Thymus (tissue), 11 donors: Measurements from ENCODE around the gene ZNF273. TPM values are rescaled to one million over a fixed set of nuclear protein-coding genes. Genes with fewer than 3 reads are reported as not detected.

Source experiments
- DNase-seq, 9 donors: peaks; one replicate each; pipeline ENCODE4 v3.0.0-alpha.2; 2013; ENCODE audit warnings: low spot score in 9 of 9, low read depth in 6 of 9, missing footprints in 1 of 9
- H3K27ac ChIP-seq, 2 donors: one replicate each; pipeline ENCODE4 v1.5.1; 2013; ENCODE audit warnings: control low read depth in 1 of 2, low read depth in 1 of 2, low read length in 1 of 2, mild to moderate bottlenecking in 1 of 2, moderate library complexity in 1 of 2
- H3K27me3 ChIP-seq, 2 donors: one replicate each; pipeline ENCODE4 v1.5.1; 2013; ENCODE audit warnings: low read length in 1 of 2; ENCODE audit not compliant: control insufficient read depth in 2 of 2, insufficient read depth in 1 of 2
- H3K36me3 ChIP-seq, 2 donors: one replicate each; pipeline ENCODE4 v1.5.1; 2013; ENCODE audit warnings: low read length in 1 of 2, mild to moderate bottlenecking in 1 of 2, moderate library complexity in 1 of 2; ENCODE audit not compliant: control insufficient read depth in 2 of 2, insufficient read depth in 2 of 2
- H3K4me1 ChIP-seq, 2 donors: one replicate each; pipeline ENCODE4 v1.5.1; 2013; ENCODE audit warnings: low read length in 2 of 2; ENCODE audit not compliant: control insufficient read depth in 2 of 2, insufficient read depth in 2 of 2
- H3K4me3 ChIP-seq, 2 donors: one replicate each; pipeline ENCODE4 v1.5.1; 2013; ENCODE audit warnings: low read length in 2 of 2, control low read depth in 1 of 2, mild to moderate bottlenecking in 1 of 2
- H3K9me3 ChIP-seq, 2 donors: one replicate each; pipeline ENCODE4 v1.5.1; 2013; ENCODE audit warnings: low read length in 1 of 2, mild to moderate bottlenecking in 1 of 2; ENCODE audit not compliant: control insufficient read depth in 2 of 2, insufficient read depth in 1 of 2
- WGBS: extraction: QIAGEN DNeasy Blood & Tissue Kit; methylation state at CpG from one replicate; pipeline ENCODE4 v1.1.7; 2013; 5-methylcytosine and 5-hydroxymethylcytosine counted together
- polyA plus RNA-seq: library from polyadenylated mRNA; stranded (reverse); fragments of 200-250 nt; gene quantifications from one replicate; pipeline ENCODE4 v1.2.3, GENCODE V29; 2013
- total RNA-seq: library from RNA; stranded (reverse); fragments of 120-200 nt; gene quantifications from one replicate; pipeline ENCODE4 v1.2.4, GENCODE V29; 2013
- donor health status: healthy.

Gene ZNF273
- total and polyA plus RNA-seq, 2 donors, result 6.6 to 8.2 TPM

GRCh38 chr7:64875258-64875657 lies 27.8 kb upstream of the ZNF273 start:
- Histone ChIP-seq H3K9me3 (peaks cover 6 to 81% of the 10 kb centered on the region in 2 donors), H3K4me3 (no peak overlapping the region), H3K27ac (no peak overlapping the region), H3K27me3 (no peaks in the 10 kb centered on the region), H3K36me3 (no peaks in the 10 kb centered on the region), H3K4me1 (no peaks in the 10 kb centered on the region)
- 93% methylated on average over 18 of the region's 18 CpGs for WGBS
- DNase-seq, result no peak

DNA sequence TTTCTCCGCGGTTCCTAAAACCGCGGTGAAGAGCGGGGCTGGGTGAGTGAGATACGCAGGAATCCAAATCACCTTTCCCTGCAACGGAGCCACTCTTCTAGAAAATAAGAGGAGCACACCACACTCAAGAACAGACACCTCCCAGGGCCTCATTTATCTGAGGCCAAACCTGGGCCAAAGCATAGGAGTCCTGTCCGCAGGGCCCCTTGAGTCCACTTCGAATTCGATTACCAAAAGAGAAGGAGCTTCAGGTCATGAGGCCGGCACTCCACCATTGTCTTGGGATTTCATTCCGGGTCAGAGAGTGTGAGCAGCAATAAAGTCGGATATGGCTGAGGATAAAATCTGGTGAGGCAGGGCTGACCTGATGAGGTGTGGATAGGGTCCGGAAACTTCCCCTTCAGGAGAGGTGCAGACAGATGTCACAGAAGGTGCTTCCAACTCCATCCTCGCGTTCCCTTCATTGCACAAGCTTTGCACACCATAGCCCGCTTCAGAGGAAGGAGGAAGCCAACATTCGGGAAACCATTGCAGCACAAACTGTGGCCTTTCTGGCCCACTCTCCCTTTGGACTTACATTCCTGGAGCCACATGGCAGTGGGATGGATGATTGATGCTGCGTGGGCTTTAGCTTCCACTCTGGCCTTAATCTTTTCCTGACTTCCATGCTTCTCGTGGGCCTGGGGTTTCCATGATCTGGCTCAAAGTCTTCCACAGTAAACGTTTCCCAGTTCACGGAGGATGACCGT lies 27.2 kb upstream of the ZNF273 start:
- Histone ChIP-seq H3K27ac (no peak overlapping the region), H3K4me3 (no peak overlapping the region), H3K9me3 (peaks cover 7 to 81% of the 10 kb centered on the region in 2 donors), H3K4me1 (no peaks in the 10 kb centered on the region), H3K27me3 (no peaks in the 10 kb centered on the region), H3K36me3 (no peaks in the 10 kb centered on the region)
- WGBS, result 94% methylated on average over 23 of the region's 23 CpGs
- no peak for DNase-seq

DNA sequence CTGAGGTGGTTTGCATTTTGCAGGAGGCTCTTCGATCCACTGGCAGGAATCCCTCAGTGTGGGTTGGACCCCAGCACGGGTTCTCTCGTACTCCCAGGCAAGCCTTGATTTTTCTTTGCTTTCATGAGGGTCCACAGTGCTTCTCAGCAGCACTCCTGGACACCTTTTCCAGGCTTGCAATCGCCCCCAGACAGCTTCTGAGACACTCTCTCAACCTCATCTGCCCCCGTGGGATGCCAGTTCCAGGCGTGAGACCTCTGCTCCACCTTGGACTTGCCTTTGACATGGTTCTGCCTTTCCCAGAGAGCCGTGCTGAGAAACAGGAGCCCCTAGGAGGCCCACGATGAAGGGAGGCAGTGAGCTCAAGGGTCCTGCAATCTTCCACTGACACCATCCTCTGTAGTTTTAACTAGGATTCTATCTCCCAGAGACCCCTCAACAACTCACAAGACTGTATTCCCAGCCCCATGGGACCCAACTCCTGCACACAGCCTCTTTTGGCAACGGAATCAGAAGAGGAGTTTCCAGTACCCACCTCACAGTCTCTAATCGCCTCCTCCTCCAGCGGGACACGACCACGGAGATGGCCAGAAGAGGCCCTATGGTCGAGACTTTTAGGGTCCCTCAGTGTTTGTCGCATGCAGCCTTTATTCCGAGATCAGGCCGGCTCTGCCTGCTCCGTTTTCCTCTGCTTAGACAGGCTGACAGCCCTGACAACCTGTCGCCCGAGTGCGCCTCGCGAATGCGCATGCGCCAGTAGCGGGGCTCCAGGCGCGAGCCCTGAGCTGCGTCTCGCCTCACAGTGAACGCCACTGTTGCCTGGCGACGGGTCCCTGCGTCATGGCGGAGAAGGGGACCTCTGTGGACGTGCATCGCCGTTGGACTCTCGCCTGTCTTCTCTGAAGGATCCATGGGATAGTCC lies 26.0 kb upstream of the ZNF273 start:
- H3K4me3 ChIP-seq, result no peak overlapping the region
- H3K4me1 ChIP-seq, result no peaks in the 10 kb centered on the region
- no peaks in the 10 kb centered on the region for H3K36me3 ChIP-seq
- no peak overlapping the region for H3K27ac ChIP-seq
- H3K9me3 ChIP-seq, result peaks cover 9 to 84% of the 10 kb centered on the region in 2 donors
- peak in 8 of 9 donors; percentile 13 to 69 (median 38) for DNase-seq
- H3K27me3 ChIP-seq, result peaks cover 0 to 4% of the 10 kb centered on the region in 2 donors
- WGBS, result 26% methylated on average over 39 of the region's 39 CpGs

- no peak for DNase-seq
- Histone ChIP-seq H3K36me3 (no peaks in the 10 kb centered on the region), H3K4me3 (no peak overlapping the region), H3K4me1 (no peaks in the 10 kb centered on the region), H3K9me3 (peaks cover 9 to 83% of the 10 kb centered on the region in 2 donors), H3K27ac (no peak overlapping the region), H3K27me3 (peaks cover 0 to 13% of the 10 kb centered on the region in 2 donors)
- WGBS, result 80% methylated on average over 34 of the region's 34 CpGs
Measured at GRCh38 chr7:64877714-64878610, 25.1 kb upstream of the ZNF273 start.

GRCh38 chr7:64878684-64879083 lies 24.4 kb upstream of the ZNF273 start:
- Histone ChIP-seq H3K4me3 (no peak overlapping the region), H3K9me3 (peaks cover 10 to 84% of the 10 kb centered on the region in 2 donors), H3K27ac (no peak overlapping the region), H3K27me3 (peaks cover 0 to 20% of the 10 kb centered on the region in 2 donors), H3K4me1 (no peaks in the 10 kb centered on the region), H3K36me3 (no peaks in the 10 kb centered on the region)
- no peak for DNase-seq
- WGBS, result 90% methylated on average over 5 of the region's 5 CpGs

DNA sequence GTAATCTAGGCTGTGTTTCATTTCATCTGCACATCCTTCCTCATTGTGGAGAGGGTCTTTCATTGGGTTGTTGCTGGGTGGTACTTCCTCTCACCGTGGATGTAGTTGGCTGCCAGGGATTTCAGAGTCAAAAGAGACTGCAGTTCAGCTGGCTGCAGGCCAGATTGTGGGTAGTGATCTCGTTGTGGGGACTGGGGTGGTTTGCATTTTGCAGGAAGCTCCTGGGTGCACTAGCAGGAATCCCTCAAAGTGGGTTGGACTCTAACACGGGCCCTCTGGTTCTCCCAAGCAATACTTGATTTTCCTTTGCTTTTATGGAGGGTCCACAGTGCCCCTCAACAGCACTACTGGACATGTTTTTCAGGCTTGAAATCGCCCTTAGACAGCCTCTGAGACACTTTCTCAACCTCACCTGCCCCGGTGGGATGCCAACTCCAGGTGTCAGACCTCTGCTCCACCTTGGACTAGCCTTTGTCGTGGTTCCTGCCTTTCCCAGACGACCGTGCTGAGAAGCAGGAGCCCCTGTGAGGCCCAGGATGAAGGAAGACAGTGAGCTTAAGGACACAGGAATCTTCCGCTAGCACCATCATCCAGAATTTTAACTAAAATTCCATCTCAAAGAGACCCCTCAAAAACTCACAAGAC lies 23.9 kb upstream of the ZNF273 start:
- peaks cover 10 to 83% of the 10 kb centered on the region in 2 donors for H3K9me3 ChIP-seq
- H3K36me3 ChIP-seq, result no peaks in the 10 kb centered on the region
- H3K27ac ChIP-seq, result no peak overlapping the region
- no peak for DNase-seq
- H3K27me3 ChIP-seq, result peaks cover 0 to 21% of the 10 kb centered on the region in 2 donors
- H3K4me3 ChIP-seq, result no peak overlapping the region
- H3K4me1 ChIP-seq, result no peaks in the 10 kb centered on the region
- 70% methylated on average over 9 of the region's 9 CpGs for WGBS

- peaks cover 0 to 26% of the 10 kb centered on the region in 2 donors for H3K27me3 ChIP-seq
- WGBS, result 98% methylated on average over 17 of the region's 17 CpGs
- no peak for DNase-seq
Measured at GRCh38 chr7:64879800-64880199, 23.3 kb upstream of the ZNF273 start.

More at GRCh38 chr7:64879800-64880199, 23.3 kb upstream of the ZNF273 start:
- Histone ChIP-seq H3K27ac (no peak overlapping the region), H3K9me3 (peaks cover 10 to 83% of the 10 kb centered on the region in 2 donors), H3K4me1 (no peaks in the 10 kb centered on the region), H3K36me3 (no peaks in the 10 kb centered on the region), H3K4me3 (no peak overlapping the region)
